ENCODE data around the gene KLHDC4.

Gene KLHDC4

DNA sequence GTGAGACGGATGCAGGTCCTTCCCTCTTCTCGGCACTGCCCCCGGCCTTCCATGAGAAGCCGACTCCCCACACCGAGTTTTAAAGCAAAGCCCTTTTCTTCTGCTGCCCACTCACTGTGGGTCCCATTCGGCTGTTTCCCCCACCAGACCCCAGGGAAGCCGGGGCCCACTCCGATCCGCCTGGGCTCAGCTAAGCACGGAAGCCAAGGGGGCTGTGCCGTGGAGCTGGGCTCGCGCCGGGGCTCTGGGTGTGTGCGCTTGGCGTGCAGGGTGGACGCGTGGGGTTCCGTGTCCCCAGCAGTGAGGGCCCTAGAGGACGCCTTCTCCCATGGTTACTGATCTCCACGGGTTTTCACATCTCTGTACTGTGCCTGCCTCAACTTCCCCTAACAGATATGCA, 68.5 kb downstream of the KLHDC4 start:
- no peak overlapping the region for H3K4me3 ChIP-seq (ENCODE audit: low read depth, low read length)
- DNase-seq (ENCODE audit: low read depth), result no peak
- no peak for TF ChIP-seq CTCF (IDR thresholded peaks at IDR 0.05; ENCODE audit: control insufficient read depth, extremely low read depth, insufficient read depth)

DNA sequence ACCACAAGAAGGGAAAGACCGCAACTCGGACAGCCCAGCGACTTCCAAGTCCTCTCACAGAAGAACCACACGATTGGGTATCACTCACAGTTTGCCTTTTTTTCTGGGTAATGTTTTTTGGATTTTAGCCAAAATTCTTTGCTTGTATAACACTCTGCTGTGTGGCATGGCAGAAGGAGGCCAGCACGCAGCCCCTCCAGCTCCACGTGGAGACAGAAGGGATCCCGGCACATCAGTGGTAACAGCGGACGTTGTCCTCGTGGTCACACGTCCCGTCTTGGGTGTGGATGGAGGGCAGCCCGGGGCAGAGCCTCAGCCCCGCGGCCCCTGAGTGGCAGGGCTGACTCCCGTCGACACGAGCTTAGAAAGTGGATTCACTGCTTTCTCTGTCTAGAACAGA, 69.1 kb downstream of the KLHDC4 start:
- H3K4me3 ChIP-seq (ENCODE audit: low read depth, low read length), result no peak overlapping the region
- DNase-seq (ENCODE audit: low read depth), result no peak
- no peak for TF ChIP-seq CTCF (IDR thresholded peaks at IDR 0.05; ENCODE audit: control insufficient read depth, extremely low read depth, insufficient read depth)

DNA sequence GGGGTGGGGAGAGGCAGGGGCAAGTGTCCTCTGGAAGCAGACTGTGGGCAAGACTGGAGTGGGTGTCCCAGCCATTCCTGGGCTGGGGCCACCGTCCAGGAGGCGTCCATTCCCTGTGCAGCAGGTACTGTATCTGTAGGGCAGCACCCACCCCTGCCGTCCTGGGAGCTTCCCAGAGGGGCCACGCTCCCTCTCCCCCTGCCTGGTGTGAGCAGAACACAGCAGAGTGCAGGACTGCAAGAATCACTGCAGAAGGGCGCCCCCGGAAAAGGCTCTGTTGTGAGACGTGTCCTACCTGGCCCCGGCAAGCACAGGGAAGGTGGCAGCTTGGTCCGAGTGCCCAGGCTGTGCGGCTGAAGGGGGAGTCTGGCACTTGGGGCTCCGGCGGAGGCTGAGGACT, 70.3 kb downstream of the KLHDC4 start:
- no peak overlapping the region for H3K4me3 ChIP-seq (ENCODE audit: low read depth, low read length)
- TF ChIP-seq CTCF (IDR thresholded peaks at IDR 0.05; ENCODE audit: control insufficient read depth, extremely low read depth, insufficient read depth), result no peak
- no peak for DNase-seq (ENCODE audit: low read depth)

DNA sequence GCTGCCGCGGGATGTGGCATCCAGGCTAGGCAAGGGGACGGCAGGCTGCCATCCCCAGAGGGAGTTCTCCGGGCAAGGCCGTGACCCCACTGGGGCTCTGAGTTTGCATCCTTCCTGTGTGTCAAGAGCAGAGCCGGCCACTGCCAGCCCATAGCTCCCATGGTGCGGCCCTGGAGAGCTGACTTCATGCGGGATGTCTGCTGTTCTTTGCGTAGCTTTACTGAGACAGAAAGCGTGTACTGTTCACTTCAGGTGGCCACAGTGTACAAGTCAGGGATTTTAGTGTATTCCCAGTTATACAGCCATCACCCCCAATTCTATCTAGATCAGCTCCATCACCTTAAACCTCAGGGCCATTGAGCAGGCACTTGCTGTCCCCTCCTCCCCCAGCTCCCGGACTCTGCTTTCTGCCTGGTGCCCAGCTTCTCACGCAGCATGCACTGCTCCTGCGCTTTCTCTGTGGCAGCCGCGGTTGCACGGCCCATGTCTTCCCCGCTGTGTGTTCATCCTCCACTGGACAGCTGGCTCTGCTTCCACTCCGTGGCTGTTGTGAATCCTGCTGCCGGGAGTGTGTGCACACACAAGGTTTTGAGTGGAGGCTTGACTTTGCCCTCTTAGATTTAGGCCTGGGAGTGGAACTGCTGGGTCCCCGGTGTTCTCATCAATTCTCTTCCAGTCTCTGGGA, 71.2 kb downstream of the KLHDC4 start:
- TF ChIP-seq CTCF (IDR thresholded peaks at IDR 0.05; ENCODE audit: control insufficient read depth, extremely low read depth, insufficient read depth), result no peak
- no peak for DNase-seq (ENCODE audit: low read depth)
- H3K4me3 ChIP-seq (ENCODE audit: low read depth, low read length), result no peak overlapping the region

DNA sequence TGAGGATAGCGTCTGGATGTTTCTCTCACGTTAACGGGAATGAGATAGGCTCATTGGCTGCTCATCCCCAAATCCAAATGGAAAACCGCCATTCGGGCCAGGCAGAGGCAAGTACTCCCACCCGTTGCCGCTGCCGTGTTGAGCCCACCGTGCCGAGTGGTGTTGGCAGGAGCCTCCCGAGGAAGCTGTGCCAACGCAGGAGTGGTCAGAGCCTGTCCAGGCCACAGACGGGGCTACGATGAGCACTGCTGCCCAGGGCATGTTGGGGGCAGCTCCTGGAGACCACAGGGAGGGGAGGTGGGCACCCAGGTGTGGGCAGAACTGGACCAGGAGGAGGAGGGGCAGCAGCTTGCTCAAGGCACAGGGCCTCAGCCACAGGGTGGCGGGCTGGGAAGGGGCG, 72.0 kb downstream of the KLHDC4 start:
- no peak overlapping the region for H3K4me3 ChIP-seq (ENCODE audit: low read depth, low read length)
- DNase-seq (ENCODE audit: low read depth), result no peak
- TF ChIP-seq CTCF (IDR thresholded peaks at IDR 0.05; ENCODE audit: control insufficient read depth, extremely low read depth, insufficient read depth), result no peak

DNA sequence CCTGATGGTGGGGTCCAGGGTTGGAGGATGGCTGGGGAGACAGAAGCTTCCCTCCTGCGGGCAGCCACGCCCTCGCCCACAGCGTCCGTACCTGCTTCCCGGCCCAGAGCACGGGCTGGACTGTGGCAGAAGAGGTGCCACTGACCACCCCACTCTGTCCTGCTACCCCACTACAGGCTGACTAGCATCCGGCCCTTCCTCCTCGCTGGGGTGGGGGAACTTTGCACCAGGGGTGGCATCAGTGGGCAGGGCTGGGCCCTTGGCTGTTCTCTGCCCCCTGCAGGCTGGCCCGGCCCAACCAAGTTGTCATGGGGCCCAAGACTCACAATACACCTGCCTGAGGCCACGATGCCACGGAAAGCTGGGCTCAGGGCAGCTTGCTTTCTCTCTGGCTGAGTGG, 73.0 kb downstream of the KLHDC4 start:
- no peak for TF ChIP-seq CTCF (IDR thresholded peaks at IDR 0.05; ENCODE audit: control insufficient read depth, extremely low read depth, insufficient read depth)
- DNase-seq (ENCODE audit: low read depth), result no peak
- H3K4me3 ChIP-seq (ENCODE audit: low read depth, low read length), result no peak overlapping the region

DNA sequence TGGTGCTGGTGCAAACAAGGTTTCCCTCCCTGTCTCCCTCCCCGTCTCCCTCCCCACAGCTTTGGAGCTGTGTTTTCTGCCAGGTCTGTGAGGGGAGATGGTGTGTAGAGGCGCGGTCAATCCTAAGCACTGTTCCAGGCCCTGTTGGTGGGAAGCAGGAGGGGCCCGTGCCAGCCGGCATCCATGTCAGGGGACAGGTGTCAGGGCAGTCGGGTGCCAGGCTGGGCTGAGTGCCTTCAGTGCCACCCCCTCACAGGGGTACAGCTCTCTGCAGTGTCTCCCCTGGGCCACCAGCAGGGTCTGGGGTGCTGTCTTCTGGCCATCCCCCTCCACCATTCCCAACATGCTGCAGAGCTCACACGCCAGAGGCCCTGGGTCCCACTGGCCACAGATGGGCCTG, 73.6 kb downstream of the KLHDC4 start:
- H3K4me3 ChIP-seq (ENCODE audit: low read depth, low read length), result no peak overlapping the region
- TF ChIP-seq CTCF (IDR thresholded peaks at IDR 0.05; ENCODE audit: control insufficient read depth, extremely low read depth, insufficient read depth), result no peak
- no peak for DNase-seq (ENCODE audit: low read depth)

Measured in LNCaP clone FGC (cell line).